ENCODE results near the gene NRAP. TPM values are rescaled to one million over a fixed set of nuclear protein-coding genes. Genes with fewer than 3 reads are reported as not detected.

The NRAP gene
- total and polyA plus RNA-seq, 2 of the 8 experiments (the other 6 are each of a cell fraction or from before 2014, with no cell fraction given): not detected

- Histone ChIP-seq H2AK5ac (ENCODE audit: low read depth, low read length) (no peak overlapping the region), H3K36me3 (ENCODE audit: control insufficient read depth in 2 of 4, insufficient read depth in 4 of 4, low read length in 3 of 4) (no peaks in the 10 kb centered on the region), H3K79me2 (ENCODE audit: control insufficient read depth in 1 of 2, insufficient read depth in 2 of 2, low read length in 2 of 2) (no peaks in the 10 kb centered on the region), H4K5ac (ENCODE audit: insufficient read length, low read depth, low read length) (no peak overlapping the region), H3K4me1 (replicated peaks in 1 of 4; ENCODE audit: control insufficient read depth in 3 of 4, insufficient read depth in 4 of 4, low read length in 3 of 4) (peaks cover 0 to 7% (median 3%) of the 10 kb centered on the region in 4 experiments; a peak in 2 of 7 replicates), H3K14ac (ENCODE audit: insufficient read length) (no peak overlapping the region), H3K23me2 (ENCODE audit: low read depth, low read length) (no peaks in the 10 kb centered on the region), H3K9me3 (ENCODE audit: insufficient read depth in 2 of 2, low read depth in 1 of 2, low read length in 1 of 2) (no peaks in the 10 kb centered on the region), H2BK5ac (ENCODE audit: low read depth, low read length) (no peak overlapping the region), H3K27me3 (replicated peaks in 1 of 4; ENCODE audit: control insufficient read depth in 3 of 4, extremely low read depth in 1 of 4, insufficient read depth in 3 of 4, low read length in 3 of 4) (no peaks in the 10 kb centered on the region; a peak in 2 of 7 replicates), H4K8ac (ENCODE audit: extremely low read depth, insufficient read depth, low read length) (no peak overlapping the region), H2BK20ac (ENCODE audit: low read length) (no peak overlapping the region), H3K18ac (ENCODE audit: extremely low read depth, low read length) (no peak overlapping the region), H2BK15ac (ENCODE audit: low read length) (no peak overlapping the region), H3K27ac (ENCODE audit: low read depth, low read length) (no peak overlapping the region), H4K91ac (replicated peaks; ENCODE audit: insufficient read length, low read length) (no peak overlapping the region), H3K4me3 (ENCODE audit: extremely low read depth in 1 of 4, insufficient read depth in 2 of 4, low read depth in 3 of 4, low read length in 4 of 4) (no peak overlapping the region), H3K23ac (ENCODE audit: insufficient read length) (no peak overlapping the region), H3K4ac (replicated peaks; ENCODE audit: insufficient read length, low read depth, low read length) (no peak overlapping the region), H2BK120ac (replicated peaks; ENCODE audit: low read depth, low read length) (no peak overlapping the region), H2AFZ (ENCODE audit: low read length) (no peak overlapping the region), H2BK12ac (ENCODE audit: low read depth, low read length) (no peak overlapping the region), H3K4me2 (ENCODE audit: insufficient read depth in 1 of 2, low read depth in 2 of 2, low read length in 2 of 2) (no peak overlapping the region), H4K20me1 (replicated peaks in 1 of 2; ENCODE audit: control insufficient read depth in 1 of 2, insufficient read depth in 2 of 2, low read length in 2 of 2) (no peaks in the 10 kb centered on the region), H3K79me1 (ENCODE audit: low read depth, low read length) (no peaks in the 10 kb centered on the region), H3K9ac (replicated peaks in 1 of 4; ENCODE audit: extremely low read depth in 1 of 4, low read depth in 3 of 4, low read length in 3 of 4) (no peak overlapping the region), H3K56ac (replicated peaks; ENCODE audit: insufficient read length, low read depth, low read length) (no peak overlapping the region)
- CTCF ChIA-PET (ENCODE audit: partially characterized antibody): interaction anchor here (0.9 to 5.7 kb wide), 2 partner anchors 9 to 11 kb away, joined by 4 to 47 read pairs; no protein-coding TSS in a partner anchor
- DNase-seq (ENCODE audit: low read depth in 1 of 2, low spot score in 2 of 2): no peak
- FAIRE-seq: no peak
- POLR2A ChIA-PET (ENCODE audit: partially characterized antibody): no interaction called here
- 96% methylated on average over 10 of the region's 10 CpGs; no CpG with 5 or more reads in 1 of the 2 experiments for WGBS, 2 experiments (ENCODE audit: extremely low coverage in 1 of 2, insufficient coverage in 1 of 2, insufficient read length in 1 of 2, insufficient replicate concordance in 2 of 2, low coverage in 1 of 2, low lambda C conversion rate in 2 of 2, missing lambda C conversion rate in 1 of 2)
- TF ChIP-seq PHF8 (conservative IDR thresholded peaks at IDR 0.05; ENCODE audit: low read depth, low read length): no peak
Measured at GRCh38 chr10:113625461-113626186, 38.2 kb downstream of the NRAP start.
